Measurements from ENCODE around the gene CADM1.

The CADM1 gene

GRCh38 chr11:115145324-115145723 is 358.9 kb downstream of the CADM1 start:
- no peak for DNase-seq
- H3K9ac ChIP-seq (ENCODE audit: low read length), result no peak overlapping the region
- no peaks in the 10 kb centered on the region for H3K36me3 ChIP-seq (replicated peaks; ENCODE audit: insufficient read depth, low read length)
- no peak overlapping the region for H3K4me2 ChIP-seq (ENCODE audit: low read depth, low read length)
- no peak for TF ChIP-seq EZH2 (optimal IDR thresholded peaks at IDR 0.05; ENCODE audit: low read depth, low read length)
- no peak for TF ChIP-seq EZH2phosphoT487 (IDR thresholded peaks at IDR 0.05; ENCODE audit: low read length)
- TF ChIP-seq, protein P1, sequence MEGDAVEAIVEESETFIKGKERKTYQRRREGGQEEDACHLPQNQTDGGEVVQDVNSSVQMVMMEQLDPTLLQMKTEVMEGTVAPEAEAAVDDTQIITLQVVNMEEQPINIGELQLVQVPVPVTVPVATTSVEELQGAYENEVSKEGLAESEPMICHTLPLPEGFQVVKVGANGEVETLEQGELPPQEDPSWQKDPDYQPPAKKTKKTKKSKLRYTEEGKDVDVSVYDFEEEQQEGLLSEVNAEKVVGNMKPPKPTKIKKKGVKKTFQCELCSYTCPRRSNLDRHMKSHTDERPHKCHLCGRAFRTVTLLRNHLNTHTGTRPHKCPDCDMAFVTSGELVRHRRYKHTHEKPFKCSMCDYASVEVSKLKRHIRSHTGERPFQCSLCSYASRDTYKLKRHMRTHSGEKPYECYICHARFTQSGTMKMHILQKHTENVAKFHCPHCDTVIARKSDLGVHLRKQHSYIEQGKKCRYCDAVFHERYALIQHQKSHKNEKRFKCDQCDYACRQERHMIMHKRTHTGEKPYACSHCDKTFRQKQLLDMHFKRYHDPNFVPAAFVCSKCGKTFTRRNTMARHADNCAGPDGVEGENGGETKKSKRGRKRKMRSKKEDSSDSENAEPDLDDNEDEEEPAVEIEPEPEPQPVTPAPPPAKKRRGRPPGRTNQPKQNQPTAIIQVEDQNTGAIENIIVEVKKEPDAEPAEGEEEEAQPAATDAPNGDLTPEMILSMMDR (IDR thresholded peaks at IDR 0.05; ENCODE audit: low read length), result no peak
- H2AFZ ChIP-seq (ENCODE audit: low read length), result no peak overlapping the region
- H3K9me3 ChIP-seq (replicated peaks; ENCODE audit: insufficient read depth, low read length), result no peaks in the 10 kb centered on the region
- no peak overlapping the region for H3K27ac ChIP-seq (ENCODE audit: low read length)
- no peak overlapping the region for H3K4me3 ChIP-seq (ENCODE audit: low read length)
- H3K27me3 ChIP-seq (replicated peaks; ENCODE audit: insufficient read depth, low read length), result no peaks in the 10 kb centered on the region
- no peaks in the 10 kb centered on the region for H4K20me1 ChIP-seq (ENCODE audit: insufficient read depth, low read length)
- H3F3A ChIP-seq (ENCODE audit: insufficient read depth, low read length), result no peaks in the 10 kb centered on the region
- H3K4me1 ChIP-seq (ENCODE audit: low read length), result no peaks in the 10 kb centered on the region
- no peaks in the 10 kb centered on the region for H3K79me2 ChIP-seq (ENCODE audit: low read length)
- H3K9me2 ChIP-seq (replicated peaks; ENCODE audit: insufficient read depth, low read length), result no peaks in the 10 kb centered on the region

GRCh38 chr11:115144914-115145313 is 359.3 kb downstream of the CADM1 start:
- Histone ChIP-seq H3K4me1 (ENCODE audit: low read length) (no peaks in the 10 kb centered on the region), H3K36me3 (replicated peaks; ENCODE audit: insufficient read depth, low read length) (no peaks in the 10 kb centered on the region), H3K9ac (ENCODE audit: low read length) (no peak overlapping the region), H3F3A (ENCODE audit: insufficient read depth, low read length) (no peaks in the 10 kb centered on the region), H3K79me2 (ENCODE audit: low read length) (no peaks in the 10 kb centered on the region), H3K9me2 (replicated peaks; ENCODE audit: insufficient read depth, low read length) (no peaks in the 10 kb centered on the region), H2AFZ (ENCODE audit: low read length) (no peak overlapping the region), H3K4me3 (ENCODE audit: low read length) (no peak overlapping the region), H3K9me3 (replicated peaks; ENCODE audit: insufficient read depth, low read length) (no peaks in the 10 kb centered on the region), H3K4me2 (ENCODE audit: low read depth, low read length) (no peak overlapping the region), H4K20me1 (ENCODE audit: insufficient read depth, low read length) (no peaks in the 10 kb centered on the region), H3K27ac (ENCODE audit: low read length) (no peak overlapping the region), H3K27me3 (replicated peaks; ENCODE audit: insufficient read depth, low read length) (no peaks in the 10 kb centered on the region)
- no peak for DNase-seq
- no peak for TF ChIP-seq EZH2phosphoT487 (IDR thresholded peaks at IDR 0.05; ENCODE audit: low read length)
- TF ChIP-seq, protein P1 (IDR thresholded peaks at IDR 0.05; ENCODE audit: low read length), result no peak
- no peak for TF ChIP-seq EZH2 (optimal IDR thresholded peaks at IDR 0.05; ENCODE audit: low read depth, low read length)

DNA sequence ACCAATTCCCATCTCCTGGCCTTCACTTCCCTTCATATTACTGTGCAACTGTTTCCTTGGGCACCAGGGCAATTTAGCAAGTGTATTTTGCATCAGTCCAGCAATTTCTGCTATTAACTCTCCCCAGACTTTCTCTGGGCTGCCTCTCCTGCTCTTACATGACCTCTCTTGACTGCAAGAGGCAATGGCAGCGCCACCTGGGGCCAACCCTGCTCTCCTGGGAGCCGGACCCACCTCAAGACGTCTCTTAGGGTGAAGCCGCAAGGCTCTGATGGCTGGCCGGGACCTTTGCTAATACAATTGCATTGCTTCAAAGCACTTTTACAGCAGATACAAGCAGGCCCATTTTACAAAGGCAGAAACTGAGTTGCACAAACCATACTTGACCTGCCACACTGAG is 360.2 kb downstream of the CADM1 start:
- H3K27me3 ChIP-seq (replicated peaks; ENCODE audit: insufficient read depth, low read length), result no peaks in the 10 kb centered on the region
- no peak overlapping the region for H2AFZ ChIP-seq (ENCODE audit: low read length)
- TF ChIP-seq, protein P1 (IDR thresholded peaks at IDR 0.05; ENCODE audit: low read length), result no peak
- no peak for TF ChIP-seq EZH2 (optimal IDR thresholded peaks at IDR 0.05; ENCODE audit: low read depth, low read length)
- TF ChIP-seq EZH2phosphoT487 (IDR thresholded peaks at IDR 0.05; ENCODE audit: low read length), result no peak
- no peak overlapping the region for H3K27ac ChIP-seq (ENCODE audit: low read length)
- H3K36me3 ChIP-seq (replicated peaks; ENCODE audit: insufficient read depth, low read length), result no peaks in the 10 kb centered on the region
- H3K4me1 ChIP-seq (ENCODE audit: low read length), result no peaks in the 10 kb centered on the region
- no peak overlapping the region for H3K4me3 ChIP-seq (ENCODE audit: low read length)
- no peaks in the 10 kb centered on the region for H3F3A ChIP-seq (ENCODE audit: insufficient read depth, low read length)
- H3K9me2 ChIP-seq (replicated peaks; ENCODE audit: insufficient read depth, low read length), result no peaks in the 10 kb centered on the region
- H3K79me2 ChIP-seq (ENCODE audit: low read length), result no peaks in the 10 kb centered on the region
- H3K9me3 ChIP-seq (replicated peaks; ENCODE audit: insufficient read depth, low read length), result no peaks in the 10 kb centered on the region
- no peak overlapping the region for H3K9ac ChIP-seq (ENCODE audit: low read length)
- DNase-seq, result no peak
- H4K20me1 ChIP-seq (ENCODE audit: insufficient read depth, low read length), result no peaks in the 10 kb centered on the region
- no peak overlapping the region for H3K4me2 ChIP-seq (ENCODE audit: low read depth, low read length)
